ENCODE data around the gene USP24.

USP24 gene

GRCh38 chr1:55018395-55018794 lies 196.8 kb downstream of the USP24 start:
- no peak for DNase-seq

Measured in NCI-H226 (cell line).